ENCODE measurements around the gene RBM20.

DNA sequence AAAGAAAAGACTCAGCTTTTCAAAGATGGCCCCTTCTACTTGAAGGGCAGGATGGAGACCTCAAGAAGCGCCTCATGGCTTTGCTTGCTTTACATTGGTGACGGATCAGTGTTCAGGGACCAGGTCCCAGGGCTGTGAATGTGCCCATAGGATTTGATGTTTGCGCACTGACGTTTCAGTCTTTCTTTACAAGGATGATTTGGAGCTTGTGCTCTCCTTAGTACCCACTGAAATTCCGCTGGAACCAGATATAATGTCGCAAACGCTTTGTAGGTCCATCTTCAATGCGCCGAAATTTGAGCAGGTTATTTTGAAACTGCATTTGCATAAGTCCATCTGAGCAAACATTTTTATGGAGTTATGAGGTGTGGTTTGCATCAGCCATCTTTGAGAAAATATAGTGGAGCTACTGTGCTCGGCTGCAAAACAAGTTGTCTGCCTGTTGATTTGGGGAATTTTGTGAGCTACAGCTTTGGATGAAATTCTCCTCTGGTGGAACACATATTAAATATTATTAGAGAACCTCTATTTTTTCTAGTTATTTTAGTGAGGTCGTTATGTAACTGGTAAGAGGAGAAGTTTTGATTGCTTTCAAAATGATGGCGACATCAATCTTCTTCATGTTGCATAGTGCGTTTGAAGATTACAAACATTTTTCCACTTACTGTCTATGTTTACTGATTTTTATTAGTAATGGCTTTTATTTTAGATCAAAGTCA lies 2.4 kb downstream of the RBM20 start:
- no peak for TF ChIP-seq CHD2 (IDR thresholded peaks at IDR 0.05; ENCODE audit: borderline replicate concordance, low read depth, low read length)
- no peak for TF ChIP-seq TCF7 (IDR thresholded peaks at IDR 0.05; ENCODE audit: borderline replicate concordance)
- TF ChIP-seq FOXM1 (IDR thresholded peaks at IDR 0.05; ENCODE audit: low read depth, low read length) = no peak
- TF ChIP-seq NBN (IDR thresholded peaks at IDR 0.05) = no peak
- no peak for TF ChIP-seq ATF7 (IDR thresholded peaks at IDR 0.05; ENCODE audit: low read depth)
- no peak for TF ChIP-seq BCL11A (IDR thresholded peaks at IDR 0.05; ENCODE audit: low read depth, low read length)
- TF ChIP-seq EZH2 (IDR thresholded peaks at IDR 0.05; ENCODE audit: borderline replicate concordance, control insufficient read depth, low read depth, low read length) = no peak
- no peak for TF ChIP-seq CEBPB (IDR thresholded peaks at IDR 0.05; ENCODE audit: borderline replicate concordance in 1 of 2, low read depth in 2 of 2, low read length in 2 of 2)
- no peak for TF ChIP-seq CTCF (IDR thresholded peaks at IDR 0.05 in 2 of 3, conservative IDR thresholded peaks at IDR 0.05 in 1 of 3; ENCODE audit: control insufficient read depth in 2 of 3, extremely low read depth in 1 of 3, insufficient read depth in 1 of 3, low read depth in 3 of 3, low read length in 3 of 3)

Data from GM12878 (cell line).